AG04449 (cell line): ENCODE data around the gene TJP1.
A peak's percentile ranks its signal among the peaks of the same experiment; 100 is the strongest.

Experiments
- CTCF ChIA-PET: fragments of 350-600 bp; formaldehyde crosslinking; extraction: SDS; loops from one replicate; lab custom pipeline; 2021; ENCODE audit warnings: antibody characterized with exemption; lab: Yijun Ruan, JAX
- POLR2A ChIA-PET: fragments of 400-600, 350-600 bp; formaldehyde crosslinking; extraction: SDS; loops from one replicate; lab custom pipeline; 2020; ENCODE audit warnings: antibody characterized with exemption, inconsistent platforms; lab: Yijun Ruan, JAX
- DNase-seq: peaks from one replicate; pipeline ENCODE4 v3.0.0-alpha.2; 2010; ENCODE audit warnings: low read depth, low spot score
- H3K4me3 ChIP-seq: 2 replicates; pipeline ENCODE4 v1.5.1; 2011; ENCODE audit warnings: low read depth, mild to moderate bottlenecking, control low read depth, low read length
- TF ChIP-seq, protein P1 (sequence below): IDR thresholded peaks from one replicate; pipeline ENCODE4 v1.5.1; 2011; ENCODE audit warnings: mild to moderate bottlenecking, moderate library complexity, low read length, control low read depth, inconsistent platforms; ENCODE audit not compliant: insufficient read depth; ENCODE audit errors: missing control alignments

The TJP1 gene

DNA sequence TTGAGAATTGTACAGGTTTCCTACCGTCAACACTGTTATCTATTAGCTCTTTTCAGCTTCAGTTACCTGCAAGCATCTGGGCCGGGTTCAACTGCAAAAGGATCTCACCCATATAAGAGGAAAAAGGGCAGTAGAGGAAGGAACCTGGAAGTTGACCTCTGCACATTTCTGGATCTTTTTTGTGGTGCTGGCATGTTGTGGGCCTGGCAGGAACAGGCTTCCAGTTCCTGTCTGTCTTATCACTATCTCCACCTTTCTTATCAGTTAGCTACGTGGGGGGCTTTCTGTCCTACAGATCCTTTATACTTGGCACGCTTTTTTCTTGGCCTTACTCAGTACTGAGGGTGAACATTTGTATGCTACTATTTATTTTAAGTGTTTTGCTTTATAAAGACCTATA is 42.2 kb upstream of the TJP1 start:
- TF ChIP-seq, protein P1, sequence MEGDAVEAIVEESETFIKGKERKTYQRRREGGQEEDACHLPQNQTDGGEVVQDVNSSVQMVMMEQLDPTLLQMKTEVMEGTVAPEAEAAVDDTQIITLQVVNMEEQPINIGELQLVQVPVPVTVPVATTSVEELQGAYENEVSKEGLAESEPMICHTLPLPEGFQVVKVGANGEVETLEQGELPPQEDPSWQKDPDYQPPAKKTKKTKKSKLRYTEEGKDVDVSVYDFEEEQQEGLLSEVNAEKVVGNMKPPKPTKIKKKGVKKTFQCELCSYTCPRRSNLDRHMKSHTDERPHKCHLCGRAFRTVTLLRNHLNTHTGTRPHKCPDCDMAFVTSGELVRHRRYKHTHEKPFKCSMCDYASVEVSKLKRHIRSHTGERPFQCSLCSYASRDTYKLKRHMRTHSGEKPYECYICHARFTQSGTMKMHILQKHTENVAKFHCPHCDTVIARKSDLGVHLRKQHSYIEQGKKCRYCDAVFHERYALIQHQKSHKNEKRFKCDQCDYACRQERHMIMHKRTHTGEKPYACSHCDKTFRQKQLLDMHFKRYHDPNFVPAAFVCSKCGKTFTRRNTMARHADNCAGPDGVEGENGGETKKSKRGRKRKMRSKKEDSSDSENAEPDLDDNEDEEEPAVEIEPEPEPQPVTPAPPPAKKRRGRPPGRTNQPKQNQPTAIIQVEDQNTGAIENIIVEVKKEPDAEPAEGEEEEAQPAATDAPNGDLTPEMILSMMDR: no peak
- no peak for DNase-seq
- CTCF ChIA-PET: interaction anchor here (0.6 to 1.9 kb wide), 4 partner anchors 9 to 102 kb away, joined by 3 to 7 read pairs (median 4); no protein-coding TSS in a partner anchor
- POLR2A ChIA-PET: no interaction called here
- H3K4me3 ChIP-seq: no peak overlapping the region

- H3K4me3 ChIP-seq: no peak overlapping the region
- no peak for DNase-seq
- TF ChIP-seq, protein P1: no peak
- CTCF ChIA-PET: interaction anchor here (1.1 kb wide), 1 partner anchor 116 kb away, joined by 3 read pairs; no protein-coding TSS in a partner anchor
- POLR2A ChIA-PET: no interaction called here
Measured at GRCh38 chr15:29863438-29863837, 41.2 kb upstream of the TJP1 start.

GRCh38 chr15:29862271-29862670 is 40.0 kb upstream of the TJP1 start:
- ChIA-PET CTCF (no interaction called here), POLR2A (no interaction called here)
- no peak for DNase-seq
- TF ChIP-seq, protein P1: no peak
- H3K4me3 ChIP-seq: no peak overlapping the region

DNA sequence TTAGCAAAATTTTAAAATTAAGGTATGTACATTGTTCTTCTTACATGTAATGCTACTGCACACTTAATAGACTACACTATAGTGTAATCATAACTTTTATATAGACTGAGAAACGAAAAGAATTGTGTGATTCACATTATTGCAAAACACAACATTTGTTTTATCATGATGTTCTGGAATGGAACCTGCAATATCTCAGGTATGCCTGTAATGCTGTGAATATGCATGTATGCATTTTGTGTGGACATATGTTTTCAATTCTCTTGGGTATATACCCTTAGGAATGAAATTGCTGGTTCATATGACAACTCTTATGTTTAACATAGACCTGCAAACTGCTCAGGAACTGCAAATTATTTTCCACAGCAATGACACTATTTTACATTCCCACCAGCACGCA is 38.6 kb upstream of the TJP1 start:
- POLR2A ChIA-PET: no interaction called here
- CTCF ChIA-PET: no interaction called here
- TF ChIP-seq, protein P1: no peak
- H3K4me3 ChIP-seq: no peak overlapping the region
- no peak for DNase-seq

DNA sequence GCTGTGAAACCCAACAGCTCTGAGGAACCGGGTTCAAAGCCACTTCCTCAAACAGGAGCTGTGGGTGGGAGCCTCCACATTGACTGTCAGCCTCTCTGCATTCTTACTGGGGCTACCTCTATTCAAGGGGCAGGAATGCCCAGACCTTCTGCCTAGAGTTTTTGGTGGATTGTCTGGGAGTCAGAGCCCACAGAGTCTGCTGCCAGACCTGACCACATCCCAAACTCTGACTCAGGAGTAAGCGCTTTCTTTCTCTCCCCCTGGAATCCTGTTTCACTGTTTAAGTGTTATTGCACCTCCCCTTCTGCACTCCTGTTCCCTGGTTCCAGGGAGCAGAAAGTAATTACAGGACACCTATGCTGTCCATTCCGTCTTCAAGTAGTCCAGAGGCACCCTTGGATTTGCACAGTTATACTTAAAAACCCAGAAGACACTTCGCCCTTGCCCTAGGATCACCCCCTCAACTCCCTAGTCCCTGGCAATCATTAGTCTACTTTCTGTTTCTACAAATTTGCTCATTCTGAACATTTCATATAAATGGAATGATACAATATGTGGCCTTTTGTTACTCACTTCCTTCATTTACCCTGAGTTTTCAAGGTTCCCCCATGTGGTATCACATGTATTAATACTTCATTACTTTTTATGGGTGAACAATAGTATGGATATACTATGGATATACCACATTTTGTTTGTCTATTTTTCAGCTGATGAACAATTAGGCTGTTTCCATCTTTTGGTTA is 37.9 kb upstream of the TJP1 start:
- TF ChIP-seq, protein P1: no peak
- no peak overlapping the region for H3K4me3 ChIP-seq
- ChIA-PET POLR2A (no interaction called here), CTCF (no interaction called here)
- DNase-seq: peak; percentile 34

DNA sequence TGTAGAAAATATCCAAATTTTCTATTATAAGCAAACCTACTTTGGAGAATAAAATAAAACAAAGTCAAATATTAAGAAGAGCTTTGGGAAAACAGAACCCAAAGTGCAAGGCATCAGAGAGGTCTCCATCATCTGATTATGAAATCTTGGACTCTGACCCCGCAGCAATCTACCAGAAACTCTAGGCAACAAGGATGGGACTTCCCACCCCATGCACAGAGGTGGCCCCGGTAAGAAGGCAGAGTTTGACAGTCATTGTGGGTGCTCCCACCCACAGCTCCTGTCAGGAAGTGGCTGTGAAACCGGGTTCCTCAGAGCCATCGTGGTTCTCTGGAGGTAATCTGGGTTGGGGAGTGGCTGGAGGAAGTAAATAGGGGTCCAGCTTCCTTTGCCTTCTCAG is 37.0 kb upstream of the TJP1 start:
- ChIA-PET CTCF (interaction anchor here (1.1 kb wide), 1 partner anchor 66 kb away, joined by 4 read pairs; no protein-coding TSS in a partner anchor), POLR2A (no interaction called here)
- DNase-seq: no peak
- TF ChIP-seq, protein P1: no peak
- no peak overlapping the region for H3K4me3 ChIP-seq
